WTC11 (cell line): ENCODE data around the gene SCNN1A. TPM values are rescaled to one million over a fixed set of nuclear protein-coding genes. Genes with fewer than 3 reads are reported as not detected.
A peak's percentile ranks its signal among the peaks of the same experiment; 100 is the strongest.

Experiments
- ATAC-seq: fragments of 200-7000 bp; cut with Tn5 transposase; 2 replicates; pipeline ENCODE4 v1.10.0; 2021; ENCODE audit warnings: mild to moderate bottlenecking, moderate library complexity
- CTCF ChIA-PET: fragments of 300-600 bp; sonication (Branson Sonifier 250); formaldehyde crosslinking; loops from one replicate; lab custom pipeline; 2021; ENCODE audit warnings: antibody characterized with exemption; lab: Charles Lee
- POLR2A ChIA-PET: fragments of 350-600 bp; sonication (Branson Sonifier 250); formaldehyde crosslinking; loops from one replicate; lab custom pipeline; 2021; ENCODE audit warnings: antibody characterized with exemption; lab: Charles Lee
- DNase-seq: peaks from one replicate; pipeline ENCODE4 v3.0.0; 2021; ENCODE audit warnings: low spot score
- H3K27ac Mint-ChIP-seq: 2 replicates; pipeline ENCODE4 v1.8.0; 2021; ENCODE audit warnings: mixed read lengths
- H3K27me3 Mint-ChIP-seq: 2 replicates; pipeline ENCODE4 v1.8.0; 2021; ENCODE audit warnings: low read depth, mild to moderate bottlenecking, moderate library complexity, mixed read lengths
- H3K36me3 Mint-ChIP-seq: 2 replicates; pipeline ENCODE4 v1.8.0; 2021; ENCODE audit warnings: mixed read lengths
- H3K4me1 Mint-ChIP-seq: 2 replicates; pipeline ENCODE4 v1.8.0; 2022; ENCODE audit warnings: mixed read lengths
- H3K4me3 Mint-ChIP-seq: 2 replicates; pipeline ENCODE4 v1.8.0; 2021; ENCODE audit warnings: mild to moderate bottlenecking, moderate library complexity, mixed read lengths
- H3K9me3 Mint-ChIP-seq: 2 replicates; pipeline ENCODE4 v1.8.0; 2021; ENCODE audit warnings: mixed read lengths
- FOXP4 ChIP-seq: sonication (generic); formaldehyde crosslinking; IDR thresholded peaks from 2 replicates; pipeline ENCODE4 v1.8.0; 2022; ENCODE audit warnings: mild to moderate bottlenecking, missing genetic modification reagents
- GABPB1 ChIP-seq: sonication (generic); formaldehyde crosslinking; IDR thresholded peaks from 2 replicates; pipeline ENCODE4 v1.8.1; 2023; ENCODE audit warnings: mild to moderate bottlenecking, missing genetic modification reagents
- GRHL2 ChIP-seq: fragments of 250-450 bp; sonication (Bioruptor Pico); IDR thresholded peaks from 2 replicates; pipeline ENCODE4 v1.8.0; 2022; ENCODE audit warnings: mild to moderate bottlenecking, moderate library complexity; ENCODE audit not compliant: insufficient replicate concordance, severe bottlenecking
- HMGXB4 ChIP-seq: sonication (generic); formaldehyde crosslinking; IDR thresholded peaks from 2 replicates; pipeline ENCODE4 v1.8.1; 2023; ENCODE audit warnings: mild to moderate bottlenecking, moderate library complexity, missing genetic modification reagents
- JUN ChIP-seq: sonication (generic); formaldehyde crosslinking; IDR thresholded peaks from 2 replicates; pipeline ENCODE4 v1.8.0; 2023; ENCODE audit warnings: mild to moderate bottlenecking, missing genetic modification reagents
- NR1H2 ChIP-seq: sonication (generic); formaldehyde crosslinking; IDR thresholded peaks from 2 replicates; pipeline ENCODE4 v1.9.0; 2021; ENCODE audit warnings: mild to moderate bottlenecking, moderate library complexity, missing genetic modification reagents
- SMAD4 ChIP-seq: sonication (generic); formaldehyde crosslinking; IDR thresholded peaks from 2 replicates; pipeline ENCODE4 v1.8.0; 2022; ENCODE audit warnings: mild to moderate bottlenecking, missing genetic modification reagents
- ZBTB21 ChIP-seq: sonication (generic); formaldehyde crosslinking; IDR thresholded peaks from 2 replicates; pipeline ENCODE4 v1.8.1; 2023; ENCODE audit warnings: mild to moderate bottlenecking, missing genetic modification reagents, borderline replicate concordance
- ZNF138 ChIP-seq: sonication (generic); formaldehyde crosslinking; conservative IDR thresholded peaks from 2 replicates; pipeline ENCODE4 v1.8.1; 2022; ENCODE audit warnings: mild to moderate bottlenecking, moderate library complexity, missing genetic modification reagents
- ZNF425 ChIP-seq: fragments of 250-450 bp; sonication (Bioruptor Pico); conservative IDR thresholded peaks from 2 replicates; pipeline ENCODE4 v1.9.0; 2021; ENCODE audit warnings: mild to moderate bottlenecking
- ZNF532 ChIP-seq: fragments of 250-450 bp; sonication (Bioruptor Pico); IDR thresholded peaks from 2 replicates; pipeline ENCODE4 v1.9.0; 2021; ENCODE audit warnings: mild to moderate bottlenecking, borderline replicate concordance
- total RNA-seq: library from RNA; stranded (reverse); gene quantifications from 3 replicates; pipeline ENCODE4 v1.2.3, GENCODE V29; 2021

SCNN1A gene
- total RNA-seq, 1 experiment from 2014 or later, result 100 TPM

GRCh38 chr12:6374028-6374785, 1.2 kb downstream of the SCNN1A start (continued):
- TF ChIP-seq ZNF532 (no peak), ZNF138 (CRISPR knock-in tag) (0 out of 2 replicates have a peak, but pooled peaks have one; percentile 10), ZBTB21 (no peak), GRHL2 (CRISPR knock-in tag) (no peak), JUN (CRISPR knock-in tag) (no peak; the same call in 1 of the 2 replicates), FOXP4 (peak; percentile 39; the same call in 1 of the 2 replicates), NR1H2 (CRISPR knock-in tag) (no peak), SMAD4 (no peak), GABPB1 (CRISPR knock-in tag) (no peak)
- TF ChIP-seq, all 79 proteins: peak for 5

GRCh38 chr12:6373022-6373787, 2.2 kb downstream of the SCNN1A start:
- peaks cover 5% of the 10 kb centered on the region for H3K36me3 Mint-ChIP-seq
- H3K27me3 Mint-ChIP-seq, result no peaks in the 10 kb centered on the region
- H3K27ac Mint-ChIP-seq, result peak overlapping the region; percentile 95
- CTCF ChIA-PET, result interaction anchor here (1.2 to 8.0 kb wide), 6 partner anchors 17 to 92 kb away, joined by 3 to 68 read pairs (median 18); no protein-coding TSS in a partner anchor
- ATAC-seq, result no peak
- peak overlapping the region; percentile 91 for H3K4me3 Mint-ChIP-seq
- H3K4me1 Mint-ChIP-seq, result peaks cover 86% of the 10 kb centered on the region
- TF ChIP-seq ZNF425 (no peak), HMGXB4 (CRISPR knock-in tag) (no peak)
- POLR2A ChIA-PET, result interaction anchor here (0.6 to 5.1 kb wide), 10 partner anchors 9 to 161 kb away, joined by 3 to 48 read pairs (median 10); partner anchors contain the start of genes GAPDH, TNFRSF1A and VAMP1
- no peaks in the 10 kb centered on the region for H3K9me3 Mint-ChIP-seq
- DNase-seq, result no peak
